Subcutaneous adipose tissue (tissue), 4 donors: ENCODE measurements around the gene PTPA. TPM values are rescaled to one million over a fixed set of nuclear protein-coding genes. Genes with fewer than 3 reads are reported as not detected.

Experiments used
- CTCF ChIP-seq: fragments of 450-650 bp; IDR thresholded peaks from one replicate; pipeline ENCODE4 v1.5.1; 2016; ENCODE audit warnings: low read depth, mild to moderate bottlenecking, control low read depth, antibody characterized with exemption, moderate library complexity
- total RNA-seq, 4 donors: library from RNA; depleted of rRNA; stranded (reverse); fragments of >200 nt; gene quantifications; one replicate each; pipeline ENCODE4 v1.1.0, GENCODE V29; 2016

PTPA gene
- total RNA-seq, 4 donors from 2014 or later, result 23.8 to 51.1 (median 34.4) TPM

GRCh38 chr9:129174724-129175514, 63.7 kb downstream of the PTPA start:
- TF ChIP-seq CTCF, result no peak

- no peak for TF ChIP-seq CTCF
Measured at GRCh38 chr9:129175515-129175824, 64.3 kb downstream of the PTPA start.

GRCh38 chr9:129175825-129176633, 64.8 kb downstream of the PTPA start:
- no peak for TF ChIP-seq CTCF

GRCh38 chr9:129176701-129177442, 65.7 kb downstream of the PTPA start:
- TF ChIP-seq CTCF, result no peak

- TF ChIP-seq CTCF, result no peak
Measured at GRCh38 chr9:129177443-129177790, 66.2 kb downstream of the PTPA start.

- no peak for TF ChIP-seq CTCF
Measured at GRCh38 chr9:129177791-129178567, 66.8 kb downstream of the PTPA start, which contains the start of gene IER5L. Gene IER5L (minus strand): TSS chr9:129178261. CDS start chr9:129178052, 209 bp downstream.
